HEK293 (cell line): ENCODE measurements around the gene IRAK2.
A peak's percentile ranks its signal among the peaks of the same experiment; 100 is the strongest.

Experiments
- CTCF ChIA-PET: fragments of 350-600 bp; formaldehyde crosslinking; extraction: SDS; loops from one replicate; lab custom pipeline; 2021; ENCODE audit warnings: antibody characterized with exemption; lab: Yijun Ruan, JAX
- POLR2A ChIA-PET: fragments of 300-600 bp; formaldehyde crosslinking; extraction: SDS; loops from one replicate; lab custom pipeline; 2020; ENCODE audit warnings: antibody characterized with exemption, inconsistent platforms; lab: Yijun Ruan, JAX
- H3K27ac ChIP-seq: fragments of 200-500 bp; sonication (Bioruptor generic); 2 replicates; pipeline ENCODE4 v1.5.1; 2014; ENCODE audit warnings: low read depth, low read length, control low read depth, inconsistent platforms; ENCODE audit errors: extremely low read depth
- H3K36me3 ChIP-seq, 2 experiments: fragments of 200-500 bp in 1 of 2; sonication (Bioruptor generic) in 1 of 2; 1 replicate in 1 of 2; 2 replicates in 1 of 2; pipeline ENCODE4 v1.5.1; 2014 to 2017; ENCODE audit warnings: inconsistent platforms in 2 of 2, low read length in 2 of 2; ENCODE audit not compliant: control insufficient read depth in 2 of 2, insufficient read depth in 1 of 2
- H3K4me1 ChIP-seq: fragments of 200-500 bp; sonication (Bioruptor generic); 2 replicates; pipeline ENCODE4 v1.5.1; 2014; ENCODE audit warnings: mild to moderate bottlenecking, low read length, inconsistent platforms; ENCODE audit not compliant: control insufficient read depth, insufficient read depth
- H3K4me3 ChIP-seq: 2 replicates; pipeline ENCODE4 v1.5.1; 2011; ENCODE audit warnings: low read depth, mild to moderate bottlenecking, control low read depth, low read length, moderate library complexity
- H3K9me3 ChIP-seq: fragments of 200-500 bp; sonication (Bioruptor generic); 2 replicates; pipeline ENCODE4 v1.5.1; 2014; ENCODE audit warnings: low read depth, low read length, inconsistent platforms; ENCODE audit not compliant: control insufficient read depth, insufficient read depth
- HOXA7 ChIP-seq: sonication (generic); formaldehyde crosslinking; IDR thresholded peaks from 2 replicates; pipeline ENCODE4 v1.8.1; 2022; ENCODE audit warnings: missing genetic modification reagents, borderline replicate concordance
- KLF9 ChIP-seq: fragments of 450-650 bp; formaldehyde crosslinking; IDR thresholded peaks from 2 replicates; pipeline ENCODE4 v1.5.1; 2016; ENCODE audit warnings: missing biosample characterization, missing genetic modification characterization, low read depth
- OSR2 ChIP-seq: fragments of 450-650 bp; formaldehyde crosslinking; IDR thresholded peaks from 2 replicates; pipeline ENCODE4 v1.5.1; 2016; ENCODE audit warnings: missing biosample characterization, missing genetic modification characterization
- PRDM1 ChIP-seq: fragments of 450-650 bp; formaldehyde crosslinking; IDR thresholded peaks from 2 replicates; pipeline ENCODE4; 2016; ENCODE audit warnings: missing biosample characterization, missing genetic modification characterization
- SP3 ChIP-seq: fragments of 450-650 bp; formaldehyde crosslinking; IDR thresholded peaks from 2 replicates; pipeline ENCODE4 v1.5.1; 2016; ENCODE audit warnings: missing biosample characterization, missing genetic modification characterization
- ZEB2 ChIP-seq: fragments of 450-650 bp; formaldehyde crosslinking; IDR thresholded peaks from 2 replicates; pipeline ENCODE4 v1.5.1; 2016; ENCODE audit warnings: missing biosample characterization, missing genetic modification characterization
- ZFP37 ChIP-seq: fragments of 450-650 bp; formaldehyde crosslinking; IDR thresholded peaks from 2 replicates; pipeline ENCODE4 v1.5.1; 2016; ENCODE audit warnings: missing biosample characterization, missing genetic modification characterization
- ZNF121 ChIP-seq: fragments of 450-650 bp; formaldehyde crosslinking; IDR thresholded peaks from 2 replicates; pipeline ENCODE4 v1.5.1; 2016; ENCODE audit warnings: missing biosample characterization, missing genetic modification characterization
- ZNF16 ChIP-seq: fragments of 450-650 bp; formaldehyde crosslinking; IDR thresholded peaks from 2 replicates; pipeline ENCODE4 v1.5.1; 2016; ENCODE audit warnings: low read depth, missing biosample characterization, missing genetic modification characterization
- ZNF23 ChIP-seq: fragments of 450-650 bp; formaldehyde crosslinking; IDR thresholded peaks from 2 replicates; pipeline ENCODE4 v1.5.1; 2016; ENCODE audit warnings: missing biosample characterization, missing genetic modification characterization, borderline replicate concordance
- ZNF311 ChIP-seq: fragments of 450-650 bp; formaldehyde crosslinking; IDR thresholded peaks from 2 replicates; pipeline ENCODE4 v1.5.1; 2017; ENCODE audit warnings: missing biosample characterization, missing genetic modification characterization, borderline replicate concordance
- ZNF350 ChIP-seq: fragments of 450-650 bp; formaldehyde crosslinking; IDR thresholded peaks from 2 replicates; pipeline ENCODE4 v1.5.0; 2017; ENCODE audit warnings: missing biosample characterization, mild to moderate bottlenecking, missing genetic modification characterization
- ZNF521 ChIP-seq: fragments of 450-650 bp; formaldehyde crosslinking; IDR thresholded peaks from 2 replicates; pipeline ENCODE4 v1.5.1; 2017; ENCODE audit warnings: missing biosample characterization, mild to moderate bottlenecking, missing genetic modification characterization
- ZNF544 ChIP-seq: fragments of 450-650 bp; formaldehyde crosslinking; IDR thresholded peaks from 2 replicates; pipeline ENCODE4 v1.5.0; 2017; ENCODE audit warnings: missing biosample characterization, missing genetic modification characterization
- ZNF560 ChIP-seq: fragments of 450-650 bp; formaldehyde crosslinking; IDR thresholded peaks from 2 replicates; pipeline ENCODE4 v1.5.1; 2017; ENCODE audit warnings: missing biosample characterization, missing genetic modification characterization, borderline replicate concordance
- ZNF561 ChIP-seq: fragments of 450-650 bp; IDR thresholded peaks from 2 replicates; pipeline ENCODE4 v1.5.1; 2018; ENCODE audit warnings: missing biosample characterization, missing genetic modification characterization, borderline replicate concordance
- ZNF623 ChIP-seq: fragments of 450-650 bp; formaldehyde crosslinking; IDR thresholded peaks from 2 replicates; pipeline ENCODE4 v1.5.1; 2016; ENCODE audit warnings: missing biosample characterization, missing genetic modification characterization
- ZNF830 ChIP-seq: fragments of 450-650 bp; IDR thresholded peaks from 2 replicates; pipeline ENCODE4 v1.5.0; 2018; ENCODE audit warnings: missing biosample characterization, missing genetic modification characterization, low read depth, mild to moderate bottlenecking, moderate library complexity
- ZSCAN16 ChIP-seq: fragments of 450-650 bp; formaldehyde crosslinking; IDR thresholded peaks from 2 replicates; pipeline ENCODE4 v1.5.1; 2016; ENCODE audit warnings: missing biosample characterization, missing genetic modification characterization
- ZSCAN23 ChIP-seq: fragments of 450-650 bp; formaldehyde crosslinking; IDR thresholded peaks from 2 replicates; pipeline ENCODE4 v1.5.1; 2016; ENCODE audit warnings: missing biosample characterization, missing genetic modification characterization
- ZSCAN30 ChIP-seq: fragments of 450-650 bp; IDR thresholded peaks from 2 replicates; pipeline ENCODE4 v1.5.1; 2018; ENCODE audit warnings: missing biosample characterization, mild to moderate bottlenecking, missing genetic modification characterization, moderate library complexity
- ZXDB ChIP-seq: fragments of 450-650 bp; formaldehyde crosslinking; IDR thresholded peaks from 2 replicates; pipeline ENCODE4 v1.5.1; 2016; ENCODE audit warnings: missing biosample characterization, missing genetic modification characterization
- TF ChIP-seq, protein P1 (sequence below): fragments of 450-650 bp; formaldehyde crosslinking; IDR thresholded peaks from 2 replicates; pipeline ENCODE4 v1.5.1; 2017; ENCODE audit warnings: missing biosample characterization, missing genetic modification characterization
- TF ChIP-seq, protein P2 (sequence below): fragments of 450-650 bp; formaldehyde crosslinking; optimal IDR thresholded peaks from 2 replicates; pipeline ENCODE3; 2016; ENCODE audit warnings: missing biosample characterization, mild to moderate bottlenecking, missing genetic modification characterization
- TF ChIP-seq, protein P3 (sequence below): sonication (generic); formaldehyde crosslinking; IDR thresholded peaks from 2 replicates; pipeline ENCODE4 v1.8.1; 2022; ENCODE audit warnings: mild to moderate bottlenecking, moderate library complexity, missing genetic modification reagents
- TF ChIP-seq, protein P4 (sequence below): fragments of 450-650 bp; formaldehyde crosslinking; IDR thresholded peaks from 2 replicates; pipeline ENCODE4 v1.5.1; 2016; ENCODE audit warnings: missing biosample characterization, missing genetic modification characterization
- TF ChIP-seq, protein P5 (sequence below): fragments of 450-650 bp; formaldehyde crosslinking; IDR thresholded peaks from 2 replicates; pipeline ENCODE4 v1.5.1; 2017; ENCODE audit warnings: missing biosample characterization, missing genetic modification characterization

The IRAK2 gene

DNA sequence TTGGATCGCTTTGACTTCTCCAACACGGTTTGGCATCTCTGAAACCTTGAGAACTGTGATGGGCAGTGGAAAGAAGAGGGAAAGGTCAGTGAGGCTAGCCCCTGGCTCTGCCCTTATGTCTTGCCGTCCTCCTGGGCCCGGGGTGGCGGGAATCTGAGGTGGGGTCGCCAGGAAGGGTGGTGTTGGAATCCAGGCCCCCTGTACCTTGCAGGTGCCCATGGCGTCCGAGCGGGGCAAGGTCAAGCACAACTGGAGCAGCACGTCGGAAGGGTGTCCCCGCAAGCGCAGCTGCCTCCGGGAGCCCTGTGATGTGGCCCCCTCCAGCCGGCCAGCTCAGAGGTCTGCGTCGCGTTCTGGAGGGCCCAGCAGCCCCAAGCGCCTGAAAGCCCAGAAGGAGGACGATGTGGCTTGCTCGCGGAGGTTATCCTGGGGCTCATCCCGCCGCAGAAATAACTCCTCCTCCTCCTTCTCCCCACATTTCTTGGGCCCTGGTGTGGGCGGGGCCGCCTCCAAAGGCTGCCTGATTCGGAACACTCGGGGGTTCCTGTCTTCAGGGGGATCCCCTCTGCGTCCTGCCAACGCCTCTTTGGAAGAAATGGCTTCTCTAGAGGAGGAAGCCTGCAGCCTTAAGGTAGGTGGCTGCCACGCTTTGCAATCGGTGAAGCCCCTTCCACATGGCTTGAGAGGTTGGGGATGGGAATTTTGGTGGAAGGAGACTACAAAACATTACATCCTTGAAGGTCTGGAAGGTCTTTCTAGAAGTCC lies 84.4 kb downstream of the IRAK2 start:
- Histone ChIP-seq H3K4me3 (peak overlapping the region; percentile 81), H3K4me1 (no peaks in the 10 kb centered on the region), H3K36me3 (peaks cover 4 to 37% of the 10 kb centered on the region in 2 experiments; a peak in 2 of 3 replicates), H3K27ac (peak overlapping the region; percentile 74), H3K9me3 (no peaks in the 10 kb centered on the region)
- POLR2A ChIA-PET = interaction anchor here (1.4 to 1.5 kb wide), 3 partner anchors 12 to 72 kb away, joined by 4 to 5 read pairs (median 5); partner anchors contain the start of gene SEC13
- CTCF ChIA-PET = interaction anchor here (0.7 to 1.0 kb wide), 3 partner anchors 14 to 449 kb away, joined by 3 to 7 read pairs (median 4); no protein-coding TSS in a partner anchor
- no peak for TF ChIP-seq HOXA7 (CRISPR knock-in tag)
- no peak for TF ChIP-seq ZNF830 (tag by site-specific recombination)
- TF ChIP-seq, protein P1, sequence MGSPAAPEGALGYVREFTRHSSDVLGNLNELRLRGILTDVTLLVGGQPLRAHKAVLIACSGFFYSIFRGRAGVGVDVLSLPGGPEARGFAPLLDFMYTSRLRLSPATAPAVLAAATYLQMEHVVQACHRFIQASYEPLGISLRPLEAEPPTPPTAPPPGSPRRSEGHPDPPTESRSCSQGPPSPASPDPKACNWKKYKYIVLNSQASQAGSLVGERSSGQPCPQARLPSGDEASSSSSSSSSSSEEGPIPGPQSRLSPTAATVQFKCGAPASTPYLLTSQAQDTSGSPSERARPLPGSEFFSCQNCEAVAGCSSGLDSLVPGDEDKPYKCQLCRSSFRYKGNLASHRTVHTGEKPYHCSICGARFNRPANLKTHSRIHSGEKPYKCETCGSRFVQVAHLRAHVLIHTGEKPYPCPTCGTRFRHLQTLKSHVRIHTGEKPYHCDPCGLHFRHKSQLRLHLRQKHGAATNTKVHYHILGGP (tag by site-specific recombination) = no peak
- TF ChIP-seq, protein P2, sequence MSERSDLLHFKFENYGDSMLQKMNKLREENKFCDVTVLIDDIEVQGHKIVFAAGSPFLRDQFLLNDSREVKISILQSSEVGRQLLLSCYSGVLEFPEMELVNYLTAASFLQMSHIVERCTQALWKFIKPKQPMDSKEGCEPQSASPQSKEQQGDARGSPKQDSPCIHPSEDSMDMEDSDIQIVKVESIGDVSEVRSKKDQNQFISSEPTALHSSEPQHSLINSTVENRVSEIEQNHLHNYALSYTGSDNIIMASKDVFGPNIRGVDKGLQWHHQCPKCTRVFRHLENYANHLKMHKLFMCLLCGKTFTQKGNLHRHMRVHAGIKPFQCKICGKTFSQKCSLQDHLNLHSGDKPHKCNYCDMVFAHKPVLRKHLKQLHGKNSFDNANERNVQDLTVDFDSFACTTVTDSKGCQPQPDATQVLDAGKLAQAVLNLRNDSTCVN (tag by site-specific recombination) = peak; percentile 13
- TF ChIP-seq ZNF521 (tag by site-specific recombination) = no peak
- TF ChIP-seq, protein P3, sequence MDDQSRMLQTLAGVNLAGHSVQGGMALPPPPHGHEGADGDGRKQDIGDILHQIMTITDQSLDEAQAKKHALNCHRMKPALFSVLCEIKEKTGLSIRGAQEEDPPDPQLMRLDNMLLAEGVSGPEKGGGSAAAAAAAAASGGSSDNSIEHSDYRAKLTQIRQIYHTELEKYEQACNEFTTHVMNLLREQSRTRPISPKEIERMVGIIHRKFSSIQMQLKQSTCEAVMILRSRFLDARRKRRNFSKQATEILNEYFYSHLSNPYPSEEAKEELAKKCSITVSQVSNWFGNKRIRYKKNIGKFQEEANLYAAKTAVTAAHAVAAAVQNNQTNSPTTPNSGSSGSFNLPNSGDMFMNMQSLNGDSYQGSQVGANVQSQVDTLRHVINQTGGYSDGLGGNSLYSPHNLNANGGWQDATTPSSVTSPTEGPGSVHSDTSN (CRISPR knock-in tag) = no peak
- no peak for TF ChIP-seq ZSCAN16
- no peak for TF ChIP-seq ZEB2 (tag by site-specific recombination)
- no peak for TF ChIP-seq ZFP37
- no peak for TF ChIP-seq ZXDB
- no peak for TF ChIP-seq ZNF623 (tag by site-specific recombination)
- no peak; the same call in 1 of the 2 replicates for TF ChIP-seq ZSCAN30 (tag by site-specific recombination)
- peak; percentile 48; the same call in 1 of the 2 replicates for TF ChIP-seq SP3
- no peak for TF ChIP-seq ZNF561
- TF ChIP-seq, protein P4, sequence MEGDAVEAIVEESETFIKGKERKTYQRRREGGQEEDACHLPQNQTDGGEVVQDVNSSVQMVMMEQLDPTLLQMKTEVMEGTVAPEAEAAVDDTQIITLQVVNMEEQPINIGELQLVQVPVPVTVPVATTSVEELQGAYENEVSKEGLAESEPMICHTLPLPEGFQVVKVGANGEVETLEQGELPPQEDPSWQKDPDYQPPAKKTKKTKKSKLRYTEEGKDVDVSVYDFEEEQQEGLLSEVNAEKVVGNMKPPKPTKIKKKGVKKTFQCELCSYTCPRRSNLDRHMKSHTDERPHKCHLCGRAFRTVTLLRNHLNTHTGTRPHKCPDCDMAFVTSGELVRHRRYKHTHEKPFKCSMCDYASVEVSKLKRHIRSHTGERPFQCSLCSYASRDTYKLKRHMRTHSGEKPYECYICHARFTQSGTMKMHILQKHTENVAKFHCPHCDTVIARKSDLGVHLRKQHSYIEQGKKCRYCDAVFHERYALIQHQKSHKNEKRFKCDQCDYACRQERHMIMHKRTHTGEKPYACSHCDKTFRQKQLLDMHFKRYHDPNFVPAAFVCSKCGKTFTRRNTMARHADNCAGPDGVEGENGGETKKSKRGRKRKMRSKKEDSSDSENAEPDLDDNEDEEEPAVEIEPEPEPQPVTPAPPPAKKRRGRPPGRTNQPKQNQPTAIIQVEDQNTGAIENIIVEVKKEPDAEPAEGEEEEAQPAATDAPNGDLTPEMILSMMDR (tag by site-specific recombination) = no peak
- TF ChIP-seq, protein P5, sequence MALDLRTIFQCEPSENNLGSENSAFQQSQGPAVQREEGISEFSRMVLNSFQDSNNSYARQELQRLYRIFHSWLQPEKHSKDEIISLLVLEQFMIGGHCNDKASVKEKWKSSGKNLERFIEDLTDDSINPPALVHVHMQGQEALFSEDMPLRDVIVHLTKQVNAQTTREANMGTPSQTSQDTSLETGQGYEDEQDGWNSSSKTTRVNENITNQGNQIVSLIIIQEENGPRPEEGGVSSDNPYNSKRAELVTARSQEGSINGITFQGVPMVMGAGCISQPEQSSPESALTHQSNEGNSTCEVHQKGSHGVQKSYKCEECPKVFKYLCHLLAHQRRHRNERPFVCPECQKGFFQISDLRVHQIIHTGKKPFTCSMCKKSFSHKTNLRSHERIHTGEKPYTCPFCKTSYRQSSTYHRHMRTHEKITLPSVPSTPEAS (tag by site-specific recombination) = no peak
- no peak for TF ChIP-seq PRDM1 (tag by site-specific recombination)
- no peak for TF ChIP-seq OSR2
- no peak for TF ChIP-seq ZNF121
- no peak for TF ChIP-seq ZNF16
- TF ChIP-seq ZNF23 (tag by site-specific recombination) = no peak
- TF ChIP-seq ZSCAN23 (tag by site-specific recombination) = no peak
- TF ChIP-seq KLF9 = peak; percentile 47
- TF ChIP-seq ZNF560 = no peak
- no peak for TF ChIP-seq ZNF311 (tag by site-specific recombination)
- TF ChIP-seq ZNF350 (tag by site-specific recombination) = no peak
- TF ChIP-seq ZNF544 (tag by site-specific recombination) = no peak
